WTC11 (cell line): ENCODE data around the gene COG6. TPM values are rescaled to one million over a fixed set of nuclear protein-coding genes. Genes with fewer than 3 reads are reported as not detected.

ENCODE experiments used
- ATAC-seq: fragments of 200-7000 bp; cut with Tn5 transposase; 2 replicates; pipeline ENCODE4 v1.10.0; 2021; ENCODE audit warnings: mild to moderate bottlenecking, moderate library complexity
- CTCF ChIA-PET: fragments of 300-600 bp; sonication (Branson Sonifier 250); formaldehyde crosslinking; loops from one replicate; lab custom pipeline; 2021; ENCODE audit warnings: antibody characterized with exemption; lab: Charles Lee
- POLR2A ChIA-PET: fragments of 350-600 bp; sonication (Branson Sonifier 250); formaldehyde crosslinking; loops from one replicate; lab custom pipeline; 2021; ENCODE audit warnings: antibody characterized with exemption; lab: Charles Lee
- DNase-seq: peaks from one replicate; pipeline ENCODE4 v3.0.0; 2021; ENCODE audit warnings: low spot score
- H3K27ac Mint-ChIP-seq: 2 replicates; pipeline ENCODE4 v1.8.0; 2021; ENCODE audit warnings: mixed read lengths
- H3K27me3 Mint-ChIP-seq: 2 replicates; pipeline ENCODE4 v1.8.0; 2021; ENCODE audit warnings: low read depth, mild to moderate bottlenecking, moderate library complexity, mixed read lengths
- H3K36me3 Mint-ChIP-seq: 2 replicates; pipeline ENCODE4 v1.8.0; 2021; ENCODE audit warnings: mixed read lengths
- H3K4me1 Mint-ChIP-seq: 2 replicates; pipeline ENCODE4 v1.8.0; 2022; ENCODE audit warnings: mixed read lengths
- H3K4me3 Mint-ChIP-seq: 2 replicates; pipeline ENCODE4 v1.8.0; 2021; ENCODE audit warnings: mild to moderate bottlenecking, moderate library complexity, mixed read lengths
- H3K9me3 Mint-ChIP-seq: 2 replicates; pipeline ENCODE4 v1.8.0; 2021; ENCODE audit warnings: mixed read lengths
- ATF1 ChIP-seq: sonication (generic); formaldehyde crosslinking; IDR thresholded peaks from 2 replicates; pipeline ENCODE4 v1.8.1; 2023; ENCODE audit warnings: mild to moderate bottlenecking, moderate library complexity, missing genetic modification reagents
- ATF3 ChIP-seq: sonication (generic); formaldehyde crosslinking; conservative IDR thresholded peaks from 2 replicates; pipeline ENCODE4 v1.8.1; 2022; ENCODE audit warnings: mild to moderate bottlenecking, missing genetic modification reagents
- CDX4 ChIP-seq: fragments of 250-450 bp; sonication (Bioruptor Pico); IDR thresholded peaks from 2 replicates; pipeline ENCODE4 v1.9.0; 2021; ENCODE audit warnings: moderate library complexity, mild to moderate bottlenecking, inconsistent platforms, borderline replicate concordance
- CREM ChIP-seq: sonication (generic); formaldehyde crosslinking; IDR thresholded peaks from 2 replicates; pipeline ENCODE4 v1.8.1; 2022; ENCODE audit warnings: mild to moderate bottlenecking, missing genetic modification reagents, moderate library complexity
- CTCF ChIP-seq: fragments of 200-600 bp; IDR thresholded peaks from 2 replicates; pipeline ENCODE4 v1.8.0; 2022; ENCODE audit warnings: antibody characterized with exemption
- E2F4 ChIP-seq: sonication (generic); formaldehyde crosslinking; IDR thresholded peaks from 2 replicates; pipeline ENCODE4 v1.8.1; 2022; ENCODE audit warnings: low read depth, mild to moderate bottlenecking, moderate library complexity, missing genetic modification reagents, borderline replicate concordance
- ESRRA ChIP-seq: sonication (generic); formaldehyde crosslinking; IDR thresholded peaks from 2 replicates; pipeline ENCODE4 v1.8.1; 2022; ENCODE audit warnings: mild to moderate bottlenecking, missing genetic modification reagents, borderline replicate concordance
- ETV6 ChIP-seq: sonication (generic); formaldehyde crosslinking; IDR thresholded peaks from 2 replicates; pipeline ENCODE4 v1.8.1; 2022; ENCODE audit warnings: mild to moderate bottlenecking, missing genetic modification reagents
- FOXJ3 ChIP-seq: sonication (generic); formaldehyde crosslinking; IDR thresholded peaks from 2 replicates; pipeline ENCODE4 v1.9.0; 2021; ENCODE audit warnings: missing genetic modification reagents, mild to moderate bottlenecking, borderline replicate concordance
- HMGA2 ChIP-seq: fragments of 250-450 bp; sonication (Bioruptor Pico); IDR thresholded peaks from 2 replicates; pipeline ENCODE4 v1.4.0; 2021; ENCODE audit warnings: mild to moderate bottlenecking, moderate library complexity
- JUN ChIP-seq: sonication (generic); formaldehyde crosslinking; IDR thresholded peaks from 2 replicates; pipeline ENCODE4 v1.8.0; 2023; ENCODE audit warnings: mild to moderate bottlenecking, missing genetic modification reagents
- MXD4 ChIP-seq: fragments of 250-450 bp; sonication (Bioruptor Pico); IDR thresholded peaks from 2 replicates; pipeline ENCODE4 v1.8.0; 2021; ENCODE audit warnings: mild to moderate bottlenecking, moderate library complexity, borderline replicate concordance
- NR2C2 ChIP-seq: sonication (generic); formaldehyde crosslinking; IDR thresholded peaks from 2 replicates; pipeline ENCODE4 v1.8.0; 2022; ENCODE audit warnings: mild to moderate bottlenecking, missing genetic modification reagents
- OVOL2 ChIP-seq: fragments of 250-450 bp; sonication (Bioruptor Pico); IDR thresholded peaks from 2 replicates; pipeline ENCODE4 v1.9.0; 2021; ENCODE audit warnings: mild to moderate bottlenecking, borderline replicate concordance
- PRDM15 ChIP-seq: sonication (generic); formaldehyde crosslinking; IDR thresholded peaks from 2 replicates; pipeline ENCODE4 v1.8.0; 2022; ENCODE audit warnings: missing genetic modification reagents
- RELA ChIP-seq: sonication (generic); formaldehyde crosslinking; IDR thresholded peaks from 2 replicates; pipeline ENCODE4 v1.8.1; 2022; ENCODE audit warnings: missing genetic modification reagents, mild to moderate bottlenecking, borderline replicate concordance
- SP1 ChIP-seq: sonication (generic); formaldehyde crosslinking; conservative IDR thresholded peaks from 2 replicates; pipeline ENCODE4 v1.8.1; 2022; ENCODE audit warnings: missing genetic modification reagents
- TEAD1 ChIP-seq: sonication (generic); formaldehyde crosslinking; IDR thresholded peaks from 2 replicates; pipeline ENCODE4 v1.8.0; 2022; ENCODE audit warnings: mild to moderate bottlenecking, missing genetic modification reagents
- TP53 ChIP-seq: sonication (generic); formaldehyde crosslinking; IDR thresholded peaks from 2 replicates; pipeline ENCODE4 v1.8.1; 2023; ENCODE audit warnings: mild to moderate bottlenecking, missing genetic modification reagents
- ZNF121 ChIP-seq: sonication (generic); formaldehyde crosslinking; IDR thresholded peaks from 2 replicates; pipeline ENCODE4 v1.8.0; 2023; ENCODE audit warnings: missing genetic modification reagents
- ZNF219 ChIP-seq: sonication (generic); formaldehyde crosslinking; IDR thresholded peaks from 2 replicates; pipeline ENCODE4 v1.8.0; 2023; ENCODE audit warnings: missing genetic modification reagents, mild to moderate bottlenecking, borderline replicate concordance
- ZNF281 ChIP-seq: sonication (generic); formaldehyde crosslinking; IDR thresholded peaks from 2 replicates; pipeline ENCODE4 v1.8.0; 2023; ENCODE audit warnings: mild to moderate bottlenecking, missing genetic modification reagents
- ZNF396 ChIP-seq: fragments of 250-450 bp; sonication (Bioruptor Pico); IDR thresholded peaks from 2 replicates; pipeline ENCODE4 v1.8.0; 2021; ENCODE audit warnings: mild to moderate bottlenecking, moderate library complexity, borderline replicate concordance
- ZNF671 ChIP-seq: fragments of 250-450 bp; sonication (Bioruptor Pico); IDR thresholded peaks from 2 replicates; pipeline ENCODE4 v1.8.0; 2021; ENCODE audit warnings: mild to moderate bottlenecking
- total RNA-seq: library from RNA; stranded (reverse); gene quantifications from 3 replicates; pipeline ENCODE4 v1.2.3, GENCODE V29; 2021

Gene COG6
- total RNA-seq, 1 experiment from 2014 or later, result 23.0 TPM

GRCh38 chr13:39773833-39774232, 118.4 kb downstream of the COG6 start:
- Mint-ChIP-seq H3K36me3 (peaks cover 2% of the 10 kb centered on the region), H3K4me1 (peaks cover 12% of the 10 kb centered on the region), H3K4me3 (no peak overlapping the region), H3K9me3 (peaks cover 16% of the 10 kb centered on the region), H3K27me3 (no peaks in the 10 kb centered on the region), H3K27ac (no peak overlapping the region)
- POLR2A ChIA-PET, result no interaction called here
- no peak for ATAC-seq
- DNase-seq, result no peak
- CTCF ChIA-PET, result no interaction called here
- TF ChIP-seq NR2C2 (CRISPR knock-in tag) (no peak), FOXJ3 (CRISPR knock-in tag) (no peak), MXD4 (CRISPR knock-in tag) (no peak), JUN (no peak), ESRRA (CRISPR knock-in tag) (no peak), ZNF281 (CRISPR knock-in tag) (no peak), PRDM15 (CRISPR knock-in tag) (no peak), ATF3 (no peak), OVOL2 (CRISPR knock-in tag) (no peak), RELA (CRISPR knock-in tag) (no peak), TP53 (no peak)

- ChIA-PET CTCF (interaction anchor here (2.5 kb wide), 1 partner anchor 165 kb away, joined by 15 read pairs; no protein-coding TSS in a partner anchor), POLR2A (no interaction called here)
- TF ChIP-seq ETV6 (CRISPR knock-in tag) (no peak), SP1 (CRISPR knock-in tag) (no peak), HMGA2 (no peak), ZNF671 (CRISPR knock-in tag) (no peak), ATF1 (CRISPR knock-in tag) (no peak), CTCF (no peak), CREM (CRISPR knock-in tag) (no peak), ZNF121 (CRISPR knock-in tag) (no peak), E2F4 (CRISPR knock-in tag) (no peak), CDX4 (CRISPR knock-in tag) (no peak), ZNF396 (CRISPR knock-in tag) (no peak), TEAD1 (CRISPR knock-in tag) (no peak), ZNF219 (no peak)
These were observed 121.0 kb downstream of the COG6 start for GRCh38 chr13:39776439-39776838.

More at GRCh38 chr13:39776439-39776838, 121.0 kb downstream of the COG6 start:
- H3K4me1 Mint-ChIP-seq, result peaks cover 13% of the 10 kb centered on the region
- no peak overlapping the region for H3K27ac Mint-ChIP-seq
- H3K36me3 Mint-ChIP-seq, result peaks cover 5% of the 10 kb centered on the region
- H3K4me3 Mint-ChIP-seq, result no peak overlapping the region
- ATAC-seq (no peak), DNase-seq (no peak)
- H3K27me3 Mint-ChIP-seq, result no peaks in the 10 kb centered on the region
- peaks cover 15% of the 10 kb centered on the region for H3K9me3 Mint-ChIP-seq
